Muscle of back (tissue), 13 donors: ENCODE data around the gene HIBADH. TPM values are rescaled to one million over a fixed set of nuclear protein-coding genes. Genes with fewer than 3 reads are reported as not detected.

Experiments
- DNase-seq, 3 donors: peaks; one replicate each; pipeline versions ENCODE4 v3.0.0 to v3.0.0-alpha.2; 2013
- long read RNA-seq, 9 donors: transcript quantifications; one replicate each; lab custom pipeline, GENCODE V29; 2026
- polyA plus RNA-seq, 10 donors: library from polyadenylated mRNA; unstranded; fragments of 120-200 nt; gene quantifications; one replicate each; pipeline ENCODE4 v1.2.1, GENCODE V29; 2013; ENCODE audit not compliant: insufficient read length in 10 of 10

Gene HIBADH
- polyA plus RNA-seq: 10 to 100 TPM; 23.4 to 29.8 (median 28.7) TPM
- long read RNA-seq, donor 1, transcript HIBADH-201 (8 exons, 1,990 nt): major isoform, 11 of 21 reads
- long read RNA-seq, donor 1, partial matches to known transcripts: 10 of 21 reads
- long read RNA-seq, donor 1, other reads (novel, unspliced or antisense): 0 of 21 reads
- long read RNA-seq, donor 2, transcript HIBADH-201 (8 exons, 1,990 nt): major isoform, 7 of 12 reads
- long read RNA-seq, donor 2, partial matches to known transcripts: 5 of 12 reads
- long read RNA-seq, donor 2, other reads (novel, unspliced or antisense): 0 of 12 reads
- long read RNA-seq, donor 3: 0 reads
- long read RNA-seq, donor 4, partial matches to known transcripts: 19 of 23 reads
- long read RNA-seq, donor 4, other reads (novel, unspliced or antisense): 0 of 23 reads
- long read RNA-seq, donor 5, transcript HIBADH-204 (2 exons, 570 nt): major isoform, 5 of 8 reads
- long read RNA-seq, donor 5, partial matches to known transcripts: 0 of 8 reads
- long read RNA-seq, donor 5, other reads (novel, unspliced or antisense): 0 of 8 reads
- long read RNA-seq, donor 6, transcript HIBADH-201 (8 exons, 1,990 nt): major isoform, 10 of 17 reads
- long read RNA-seq, donor 6, partial matches to known transcripts: 7 of 17 reads
- long read RNA-seq, donor 6, other reads (novel, unspliced or antisense): 0 of 17 reads
- long read RNA-seq, donor 7, transcript HIBADH-201 (8 exons, 1,990 nt): major isoform, 12 of 19 reads
- long read RNA-seq, donor 7, partial matches to known transcripts: 5 of 19 reads
- long read RNA-seq, donor 7, other reads (novel, unspliced or antisense): 0 of 19 reads
- long read RNA-seq, donor 8, transcript HIBADH-201 (8 exons, 1,990 nt): major isoform, 5 of 19 reads
- long read RNA-seq, donor 8, partial matches to known transcripts: 13 of 19 reads
- long read RNA-seq, donor 8, other reads (novel, unspliced or antisense): 0 of 19 reads
- long read RNA-seq, donor 9: 0 reads

GRCh38 chr7:27662490-27663205 lies at the start of gene HIBADH:
Gene HIBADH (minus strand): TSS chr7:27662883. CDS start chr7:27662788, 95 bp downstream.
- peak; percentile 99 to 100 (median 100) for DNase-seq

DNA sequence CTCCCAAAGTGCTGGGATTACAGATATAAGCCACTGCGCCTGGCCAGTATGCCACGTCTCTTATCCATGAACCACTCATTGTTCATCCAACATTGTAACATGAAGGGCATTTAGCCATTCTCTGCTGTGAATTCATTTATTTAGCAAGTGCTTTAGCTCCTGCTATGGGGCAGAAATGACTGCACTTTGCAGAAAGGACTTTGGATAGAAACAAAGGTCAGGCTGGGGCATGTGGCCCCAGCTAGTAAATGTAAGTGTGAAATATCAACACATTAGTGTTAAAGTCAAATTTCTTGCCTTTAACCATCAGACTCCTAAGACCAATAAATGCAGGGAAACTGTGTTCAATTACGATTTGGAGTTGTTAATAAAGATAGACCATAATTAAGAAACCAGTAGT lies 49.5 kb upstream of the HIBADH start:
- DNase-seq: no peak

DNA sequence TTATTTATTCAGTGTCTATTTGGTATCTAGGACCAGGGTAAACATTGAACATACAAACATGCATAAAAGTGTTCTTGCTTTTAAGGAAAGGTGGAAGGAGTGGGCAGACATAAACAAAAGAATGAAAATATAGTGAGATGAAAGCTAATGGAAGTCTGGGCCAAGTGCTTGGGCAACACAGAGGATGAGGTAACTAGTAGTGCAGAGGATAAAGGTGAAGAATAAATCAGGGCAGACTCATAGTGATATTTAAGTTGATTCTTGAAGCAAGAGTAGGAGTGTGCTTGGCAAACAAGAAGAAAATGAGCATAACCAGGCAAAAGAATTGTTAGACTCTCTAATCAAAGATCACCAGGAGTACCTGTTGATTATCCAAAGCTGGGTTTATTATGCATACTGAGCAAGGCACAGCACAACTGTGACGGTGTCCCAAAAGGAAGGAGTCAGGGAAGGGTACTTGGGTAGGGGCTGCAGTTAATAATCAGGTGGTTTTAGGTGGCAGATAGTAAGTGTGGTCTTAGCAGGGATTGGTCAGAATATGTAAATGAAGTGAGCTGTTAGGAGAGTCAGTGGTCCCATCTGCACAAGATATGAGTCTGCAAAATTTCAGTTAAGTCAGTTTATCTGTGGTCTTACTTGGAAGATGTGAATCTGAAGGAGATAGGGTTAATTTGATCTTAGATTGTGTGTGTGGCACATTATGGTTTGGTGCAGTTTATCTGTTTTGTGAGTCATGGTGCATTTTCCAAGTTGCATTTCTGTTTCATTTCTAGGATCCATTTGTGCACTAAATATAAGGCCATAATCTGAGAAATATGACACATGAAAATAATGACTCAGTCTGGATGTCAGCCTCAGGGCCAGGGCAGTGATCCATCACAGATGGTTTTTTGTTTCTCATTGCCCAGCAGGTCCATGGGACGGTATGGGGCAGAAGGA lies 46.7 kb upstream of the HIBADH start:
- DNase-seq: no peak

DNA sequence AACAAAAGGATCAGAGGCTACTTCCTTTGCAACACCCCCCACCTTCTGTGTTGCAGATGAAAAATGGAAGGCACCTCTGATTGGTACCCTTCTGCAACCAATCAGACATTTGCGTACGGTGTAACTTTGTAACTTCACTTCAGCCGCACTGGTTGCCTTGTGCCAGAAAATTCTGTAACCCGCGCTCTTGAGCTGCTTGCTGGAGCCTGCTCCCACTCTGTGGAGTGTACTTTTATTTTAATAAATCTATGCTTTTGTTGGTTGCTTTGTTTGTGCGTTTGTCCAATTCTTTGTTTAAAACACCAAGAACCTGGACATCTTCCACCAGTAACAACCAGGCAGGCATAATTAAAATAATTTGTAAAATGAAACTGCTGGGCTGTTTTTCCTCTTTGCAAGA lies 45.8 kb upstream of the HIBADH start:
- no peak for DNase-seq

- no peak for DNase-seq
Measured at GRCh38 chr7:27705200-27705594, 42.5 kb upstream of the HIBADH start.

DNA sequence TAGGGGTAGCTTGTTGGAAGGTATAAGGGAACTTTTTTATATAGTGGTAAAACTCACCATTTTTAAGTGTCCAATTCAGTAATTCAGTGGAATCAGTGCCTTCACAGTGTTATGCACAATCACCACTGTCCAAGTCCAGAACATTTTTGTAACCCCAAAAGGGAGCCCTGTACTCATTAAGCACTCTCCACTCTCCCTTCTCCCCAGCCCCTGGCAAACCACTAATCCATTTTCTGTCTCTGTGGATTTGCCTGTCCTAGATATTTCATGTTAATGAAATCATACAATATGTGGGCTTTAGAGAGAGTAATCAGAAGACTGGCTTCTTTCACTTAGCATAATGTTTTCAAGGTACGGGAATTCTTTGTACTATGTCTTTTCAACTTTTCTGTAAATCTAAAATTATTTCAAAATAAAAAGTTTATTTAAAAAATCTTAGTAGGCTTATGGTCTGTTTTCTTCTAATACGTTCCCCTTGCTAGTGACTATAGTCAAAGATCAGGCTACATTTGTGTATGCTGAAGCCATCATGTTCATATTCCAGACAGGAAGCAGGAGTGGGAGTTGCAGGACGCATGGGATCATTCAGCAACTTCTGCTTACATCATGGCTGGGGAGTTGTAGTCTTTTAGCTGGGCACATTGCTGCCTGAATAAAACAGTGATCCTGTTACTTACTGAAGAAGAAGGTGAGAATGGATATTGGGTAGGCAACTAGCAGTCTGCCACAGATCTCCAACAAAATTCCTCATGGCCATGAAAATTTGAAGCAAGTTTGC lies 41.9 kb upstream of the HIBADH start:
- DNase-seq: peak in 1 of 3 donors; percentile 59

DNA sequence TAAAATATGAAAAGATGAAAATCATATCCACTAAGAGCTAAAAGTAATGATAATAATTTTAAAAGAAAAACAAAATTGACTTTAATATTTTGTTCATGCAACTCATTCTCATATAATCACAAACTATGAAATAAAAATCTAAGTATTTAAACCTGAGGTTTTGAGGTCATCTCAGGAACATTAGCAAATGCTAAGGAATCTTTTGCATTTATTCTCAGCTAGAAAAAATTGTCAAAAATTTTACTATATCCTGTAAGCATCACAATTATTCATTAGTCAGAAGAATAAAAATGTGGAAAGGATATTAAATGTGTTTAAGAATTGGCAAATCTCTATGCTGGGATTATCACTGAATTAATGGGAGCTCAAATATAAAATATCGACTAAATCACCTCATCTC lies 40.5 kb upstream of the HIBADH start:
- DNase-seq: no peak

DNA sequence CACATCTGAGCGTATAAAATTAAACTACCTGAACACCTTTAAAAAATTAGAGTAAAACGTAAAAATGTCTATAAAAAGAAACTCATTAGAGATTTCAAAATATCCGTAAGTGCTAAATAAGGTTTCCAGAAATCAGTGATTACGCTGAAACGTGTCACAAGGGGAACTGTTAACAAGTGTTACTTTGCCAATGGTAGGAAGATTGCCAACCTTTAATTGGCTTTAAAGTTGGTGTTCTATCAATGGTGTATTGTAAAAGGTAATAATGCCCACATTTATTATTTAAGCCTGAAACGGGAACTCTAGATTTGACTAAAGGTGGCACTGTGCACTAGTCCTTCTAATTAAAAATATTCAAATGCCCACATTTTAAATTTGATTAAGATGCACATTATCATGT lies 37.8 kb upstream of the HIBADH start:
- no peak for DNase-seq

GRCh38 chr7:27699751-27700150 lies 37.1 kb upstream of the HIBADH start:
- no peak for DNase-seq

DNA sequence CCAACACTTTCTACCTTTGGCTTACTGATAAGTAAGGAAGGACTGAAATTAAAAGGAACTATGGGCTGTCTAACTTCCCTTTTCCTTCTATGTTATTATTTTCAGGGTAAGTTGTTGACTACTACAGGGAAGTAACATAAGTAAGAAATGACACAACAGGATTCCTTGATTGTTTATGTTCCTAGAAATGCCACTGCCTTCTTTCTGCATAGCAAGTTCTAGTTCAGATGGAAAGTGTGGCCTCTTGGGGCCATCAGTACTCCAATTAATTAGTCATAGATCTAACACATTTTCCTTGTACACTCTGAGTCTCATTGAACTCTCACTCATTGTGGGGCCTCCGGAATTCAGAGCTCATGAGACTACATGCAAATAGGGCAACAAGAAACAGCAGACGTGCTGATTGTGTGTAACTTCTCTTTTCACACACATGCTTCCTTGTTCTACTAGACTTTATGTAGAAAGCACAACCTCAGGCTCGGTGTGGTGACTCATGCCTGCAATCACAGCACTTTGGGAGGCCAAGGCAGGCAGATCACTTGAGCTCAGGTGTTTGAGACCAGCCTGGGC lies 35.3 kb upstream of the HIBADH start:
- peak in 1 of 3 donors; percentile 30 for DNase-seq

DNA sequence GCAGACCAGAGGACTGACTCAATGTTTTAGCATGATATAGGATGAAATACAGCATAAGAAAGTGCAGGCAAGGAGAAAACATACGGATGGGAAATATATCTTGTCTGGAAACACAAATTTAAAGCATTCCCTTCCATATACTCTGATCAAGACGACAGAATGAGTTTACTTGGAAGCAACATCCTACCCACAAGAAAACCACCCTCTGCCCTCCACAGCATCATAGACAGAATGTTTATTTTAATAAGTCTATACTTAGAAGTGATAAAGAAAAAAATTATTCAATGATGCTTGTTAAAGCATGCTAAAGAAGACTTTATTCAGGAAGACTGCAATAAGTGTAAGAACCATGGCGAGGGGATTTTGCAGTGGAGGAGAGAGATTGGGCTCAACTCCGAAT lies 32.4 kb upstream of the HIBADH start:
- DNase-seq: no peak

- DNase-seq: peak in 1 of 3 donors; percentile 41
Measured at GRCh38 chr7:27693794-27694193, 31.1 kb upstream of the HIBADH start.

GRCh38 chr7:27690649-27691048 lies 28.0 kb upstream of the HIBADH start:
- DNase-seq: no peak

DNA sequence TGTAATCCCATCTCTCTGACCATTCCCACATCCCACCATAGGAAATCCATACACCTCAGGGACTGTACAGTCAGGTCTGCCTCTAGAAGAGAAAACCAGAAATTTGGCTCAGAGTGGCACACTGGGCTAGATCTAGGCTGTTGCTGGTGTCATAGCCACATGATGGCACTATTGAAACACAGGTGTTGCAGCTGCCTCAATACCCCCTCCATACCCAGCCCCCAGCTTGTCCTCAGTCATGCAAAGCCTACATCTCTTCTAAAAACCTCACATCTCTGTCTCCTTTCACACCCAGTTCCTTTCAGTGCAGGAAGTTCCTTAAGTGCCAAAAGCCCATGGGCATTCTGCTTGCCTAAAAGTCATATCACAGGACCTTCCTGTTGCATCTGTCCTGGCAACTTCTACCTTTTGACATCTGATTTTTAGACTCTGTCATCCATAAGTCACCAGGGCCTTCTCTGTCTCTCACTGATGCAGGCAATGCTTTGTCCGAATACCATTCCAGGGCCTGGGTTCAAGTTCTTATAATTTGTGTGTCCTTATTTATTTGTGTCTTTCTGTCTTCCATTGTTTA lies 27.0 kb upstream of the HIBADH start:
- DNase-seq: no peak

- peak in 2 of 3 donors; percentile 40 to 62 for DNase-seq
Measured at GRCh38 chr7:27689150-27689549, 26.5 kb upstream of the HIBADH start.

DNA sequence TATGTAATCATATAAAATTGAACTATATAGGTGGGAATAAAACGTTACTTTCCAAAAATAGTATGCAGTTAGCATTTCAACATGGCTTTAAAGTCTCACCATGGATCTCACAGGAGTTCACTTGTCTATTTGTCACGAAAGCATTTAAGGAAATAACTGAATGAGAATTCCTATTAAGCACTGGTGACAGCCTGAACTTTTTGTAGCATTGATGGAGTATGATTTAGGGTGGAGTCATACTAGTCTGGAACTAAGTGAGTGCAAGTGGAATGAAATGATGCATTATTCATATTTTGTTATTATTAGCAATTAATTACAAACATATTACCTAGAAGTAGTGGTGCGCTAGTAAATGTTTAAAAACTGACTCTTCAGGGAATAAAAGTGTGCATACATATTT lies 26.0 kb upstream of the HIBADH start:
- DNase-seq: peak in 1 of 3 donors; percentile 50

- DNase-seq: peak in 1 of 3 donors; percentile 46
Measured at GRCh38 chr7:27688056-27688455, 25.4 kb upstream of the HIBADH start.

DNA sequence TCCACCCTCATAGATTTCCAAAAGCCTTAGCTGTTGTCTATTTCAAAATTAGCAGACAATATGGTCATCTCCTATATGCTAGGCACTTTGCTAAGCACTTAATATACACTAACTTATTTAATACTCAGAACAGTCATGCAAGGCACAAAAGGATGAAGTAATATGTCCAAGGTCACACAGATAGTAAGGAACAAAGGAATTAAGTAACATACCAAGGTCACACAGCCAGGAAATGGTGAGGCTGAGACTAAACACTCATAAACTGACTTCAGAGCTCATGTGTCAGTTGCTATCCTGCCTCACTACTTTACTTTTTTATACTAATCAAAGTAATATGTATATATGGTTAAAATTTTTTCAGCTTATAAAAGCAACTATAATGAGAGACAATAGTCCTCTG lies 23.6 kb upstream of the HIBADH start:
- DNase-seq: no peak

DNA sequence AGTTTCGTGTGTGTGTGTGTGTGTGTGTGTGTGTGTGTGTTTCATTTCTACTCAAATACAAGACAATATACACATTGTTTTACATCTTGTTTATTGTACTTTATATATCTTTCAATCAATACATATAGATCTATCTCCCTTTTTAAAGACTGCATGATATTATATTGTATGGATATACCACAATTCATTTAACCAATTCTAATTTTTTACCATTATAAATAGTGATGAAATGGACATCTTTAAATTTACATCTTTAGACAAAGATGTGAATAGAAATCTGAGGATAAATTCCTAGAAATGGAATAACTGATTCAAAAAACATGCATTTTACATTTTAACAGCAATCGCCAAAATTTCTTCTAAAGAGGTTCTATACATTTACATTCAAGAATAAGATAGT lies 23.2 kb upstream of the HIBADH start:
- DNase-seq: no peak
